CD4-positive, alpha-beta T cell treated with Interleukin-12 subunit alpha and Interleukin-12 subunit beta, for 1 hour (primary cell): ENCODE data around the gene NCAM1.

Experiments used
- DNase-seq: peaks from one replicate; pipeline ENCODE4 v3.0.0-alpha.2; 2020

NCAM1 gene

GRCh38 chr11:112968941-112969713 is 7.9 kb downstream of the NCAM1 start:
- no peak for DNase-seq

GRCh38 chr11:112971195-112971594 is 10.0 kb downstream of the NCAM1 start:
- no peak for DNase-seq

GRCh38 chr11:112971827-112972226 is 10.6 kb downstream of the NCAM1 start:
- no peak for DNase-seq

- DNase-seq, result no peak
These were observed 11.4 kb downstream of the NCAM1 start for GRCh38 chr11:112972399-112973145.

GRCh38 chr11:112975051-112975450 is 13.8 kb downstream of the NCAM1 start:
- no peak for DNase-seq

GRCh38 chr11:112975493-112975892 is 14.3 kb downstream of the NCAM1 start:
- DNase-seq, result no peak

- DNase-seq, result no peak
These were observed 16.5 kb downstream of the NCAM1 start for GRCh38 chr11:112977755-112978154.

GRCh38 chr11:112983887-112984286 is 22.7 kb downstream of the NCAM1 start:
- DNase-seq, result no peak

GRCh38 chr11:112989198-112989597 is 28.0 kb downstream of the NCAM1 start:
- no peak for DNase-seq

GRCh38 chr11:112993808-112994207 is 32.6 kb downstream of the NCAM1 start:
- no peak for DNase-seq

- DNase-seq, result no peak
These were observed 34.3 kb downstream of the NCAM1 start for GRCh38 chr11:112995423-112996090.

GRCh38 chr11:112996994-112997393 is 35.8 kb downstream of the NCAM1 start:
- no peak for DNase-seq

- DNase-seq, result no peak
These were observed 36.7 kb downstream of the NCAM1 start for GRCh38 chr11:112997857-112998466.

GRCh38 chr11:112999520-112999919 is 38.3 kb downstream of the NCAM1 start:
- DNase-seq, result no peak

- DNase-seq, result no peak
These were observed 40.5 kb downstream of the NCAM1 start for GRCh38 chr11:113001709-113002108.

GRCh38 chr11:113006896-113007445 is 45.8 kb downstream of the NCAM1 start:
- DNase-seq, result no peak

- no peak for DNase-seq
These were observed 53.3 kb downstream of the NCAM1 start for GRCh38 chr11:113014262-113015097.

GRCh38 chr11:113015098-113015455 is 53.9 kb downstream of the NCAM1 start:
- no peak for DNase-seq

- DNase-seq, result no peak
These were observed 55.7 kb downstream of the NCAM1 start for GRCh38 chr11:113016905-113017304.

- DNase-seq, result no peak
These were observed 57.7 kb downstream of the NCAM1 start for GRCh38 chr11:113018913-113019312.

- no peak for DNase-seq
These were observed 58.5 kb downstream of the NCAM1 start for GRCh38 chr11:113019711-113020110.

GRCh38 chr11:113021111-113021510 is 59.9 kb downstream of the NCAM1 start:
- no peak for DNase-seq
